Activated CD8-positive, alpha-beta memory T cell treated with anti-CD3 and anti-CD28 coated beads, Interleukin-2, amount 50 U/mL, for 4 hours (primary cell): ENCODE results near the gene NLRC3.

Experiments
- DNase-seq: peaks from one replicate; pipeline ENCODE4 v3.0.0-alpha.2; 2020

The NLRC3 gene

GRCh38 chr16:3541527-3542155, 35.6 kb downstream of the NLRC3 start:
- no peak for DNase-seq

GRCh38 chr16:3538222-3538621, 39.0 kb downstream of the NLRC3 start:
- no peak for DNase-seq

- no peak for DNase-seq
Measured at GRCh38 chr16:3536851-3537250, 40.4 kb downstream of the NLRC3 start.

DNA sequence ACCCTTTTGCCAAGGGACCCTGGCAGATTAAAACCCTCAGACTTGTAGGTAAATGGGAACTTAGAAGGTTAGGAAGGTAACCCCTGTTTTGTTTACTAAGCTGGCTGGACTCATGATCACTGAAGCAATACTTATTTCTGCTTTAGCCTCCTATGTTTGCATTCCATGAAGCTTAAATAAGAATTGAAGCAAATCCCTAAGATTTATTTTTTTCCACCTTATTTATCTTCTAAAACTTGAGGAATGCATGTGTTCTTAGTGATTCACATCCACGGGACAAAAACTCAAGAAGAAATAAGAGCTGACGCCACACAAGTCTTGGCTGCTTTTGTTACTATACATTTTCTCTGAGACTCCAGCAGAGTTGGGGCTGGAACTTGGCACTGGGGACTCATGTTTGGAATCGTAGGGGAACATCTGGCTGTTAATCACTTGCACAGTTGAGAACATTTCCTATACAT, 40.9 kb downstream of the NLRC3 start:
- DNase-seq, result no peak

- no peak for DNase-seq
Measured at GRCh38 chr16:3534126-3534525, 43.1 kb downstream of the NLRC3 start.

DNA sequence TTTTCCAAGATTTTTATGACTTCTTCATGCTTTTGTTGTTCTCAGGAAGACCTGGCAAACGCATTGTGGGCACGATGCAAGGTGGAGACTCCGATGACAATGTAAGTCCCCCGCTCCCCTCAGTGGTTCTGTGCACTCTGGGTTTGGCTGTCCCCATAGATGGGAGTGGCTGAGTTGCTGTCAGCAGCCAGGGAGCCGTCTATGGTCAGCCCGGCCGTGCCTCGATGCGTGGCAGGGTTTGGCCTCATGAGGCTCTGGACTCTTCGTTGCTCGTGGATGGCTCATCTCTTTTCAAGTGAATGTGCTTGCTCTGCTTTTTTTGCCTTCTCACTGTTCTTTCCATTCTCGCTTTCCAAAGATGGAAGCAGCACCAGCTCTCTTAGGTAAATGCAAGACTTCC, 44.5 kb downstream of the NLRC3 start:
- DNase-seq, result no peak

DNA sequence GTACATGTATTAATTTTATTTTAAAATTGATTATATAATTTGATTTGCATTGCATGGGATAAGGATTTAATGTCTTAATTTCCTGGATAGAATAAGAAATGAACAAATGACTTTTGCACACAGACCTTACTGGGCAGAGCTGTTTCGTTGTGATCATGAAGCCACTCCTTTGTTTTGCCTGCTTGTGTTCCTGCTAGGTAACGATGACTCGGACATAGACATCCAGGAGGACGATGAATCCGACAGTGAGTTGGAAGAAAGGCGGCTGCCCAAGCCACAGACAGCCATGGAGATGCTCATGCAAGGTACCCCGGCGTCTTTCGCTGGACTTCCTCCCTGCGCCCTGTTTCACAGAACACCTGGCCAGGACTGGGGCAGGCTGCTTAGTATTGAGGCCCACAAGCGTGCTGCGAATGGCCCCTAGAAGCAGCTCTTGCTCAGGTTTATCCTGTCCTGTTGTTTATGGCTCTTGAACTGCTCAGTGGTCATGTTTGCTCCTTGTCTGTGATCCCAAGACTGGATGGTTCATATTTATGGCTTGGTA, 46.8 kb downstream of the NLRC3 start:
- DNase-seq, result no peak

- DNase-seq, result no peak
Measured at GRCh38 chr16:3529175-3529574, 48.0 kb downstream of the NLRC3 start.

DNA sequence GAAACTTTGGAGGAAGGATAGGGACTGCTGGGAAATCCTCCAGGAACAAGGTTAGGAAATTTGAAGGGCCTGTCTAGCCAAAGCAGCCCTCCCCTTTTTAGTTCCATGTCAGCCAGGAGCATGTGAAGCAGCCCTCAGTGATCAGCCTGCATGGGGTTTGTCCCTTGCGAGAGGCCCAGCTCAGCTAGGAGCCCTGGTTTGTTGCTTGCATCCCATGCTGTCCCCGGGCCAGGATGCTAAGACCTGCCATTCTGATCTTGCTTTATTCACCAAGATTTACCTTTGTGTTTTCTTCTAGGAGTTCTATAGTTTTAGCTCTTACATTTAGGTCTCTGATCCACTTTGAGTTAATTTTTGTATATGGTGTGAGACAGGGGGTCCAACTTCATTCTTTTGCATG, 48.8 kb downstream of the NLRC3 start:
- no peak for DNase-seq

DNA sequence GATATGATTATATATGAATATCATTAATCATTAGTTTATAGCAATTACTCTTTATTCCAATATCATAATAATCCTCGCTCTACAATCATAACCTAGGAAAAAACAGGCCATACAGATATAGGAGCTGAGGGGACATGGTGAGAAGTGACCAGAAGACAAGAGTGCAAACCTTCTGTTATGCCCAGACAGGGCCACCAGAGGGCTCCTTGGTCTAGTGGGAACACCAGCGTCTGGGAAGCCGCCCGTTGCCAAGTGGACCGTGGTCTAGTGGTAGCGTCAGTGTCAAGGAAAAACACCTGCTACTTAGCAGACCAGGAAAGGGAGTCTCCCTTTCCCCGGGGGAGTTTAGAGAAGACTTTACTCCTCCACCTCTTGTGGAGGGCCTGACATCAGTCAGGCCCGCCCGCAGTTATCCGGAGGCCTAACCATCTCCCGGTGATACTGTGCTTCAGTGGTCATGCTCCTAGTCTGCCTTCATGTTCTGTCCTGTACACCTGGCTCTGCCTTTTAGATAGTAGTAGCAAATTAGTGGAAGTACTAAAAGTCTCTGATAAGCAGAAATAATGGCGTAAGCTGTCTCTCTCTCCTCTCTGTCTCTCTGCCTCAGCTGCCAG, 49.9 kb downstream of the NLRC3 start:
- DNase-seq, result peak; percentile 59

GRCh38 chr16:3525951-3526350, 51.3 kb downstream of the NLRC3 start:
- no peak for DNase-seq

GRCh38 chr16:3523281-3523680, 53.9 kb downstream of the NLRC3 start:
- no peak for DNase-seq

- DNase-seq, result no peak
Measured at GRCh38 chr16:3520841-3521240, 56.4 kb downstream of the NLRC3 start.

GRCh38 chr16:3520413-3520812, 56.8 kb downstream of the NLRC3 start:
- no peak for DNase-seq

DNA sequence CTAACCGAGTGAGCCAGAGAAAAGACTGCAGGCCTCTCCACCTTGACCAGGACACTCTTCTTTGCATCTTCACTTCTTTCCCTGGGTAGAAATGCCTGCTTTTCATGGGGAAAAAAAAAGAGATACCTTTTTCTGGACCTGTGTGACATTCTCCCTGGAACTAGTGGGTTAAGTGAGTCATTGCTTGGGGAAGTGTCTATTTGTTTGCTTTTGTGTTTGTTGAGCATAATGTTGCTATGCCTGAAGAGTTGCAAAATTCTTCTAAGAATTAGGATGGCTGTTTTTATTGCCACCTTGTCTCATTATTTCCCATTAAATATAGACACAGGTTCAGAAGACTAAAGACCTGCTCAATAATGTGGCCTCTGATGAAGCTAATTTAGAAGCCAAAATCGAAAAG, 57.6 kb downstream of the NLRC3 start:
- DNase-seq, result no peak

GRCh38 chr16:3518986-3519348, 58.2 kb downstream of the NLRC3 start:
- no peak for DNase-seq

GRCh38 chr16:3518292-3518985, 58.8 kb downstream of the NLRC3 start:
- DNase-seq, result no peak

- no peak for DNase-seq
Measured at GRCh38 chr16:3515897-3516296, 61.3 kb downstream of the NLRC3 start.

- no peak for DNase-seq
Measured at GRCh38 chr16:3514621-3515020, 62.6 kb downstream of the NLRC3 start.

GRCh38 chr16:3513892-3514583, 63.2 kb downstream of the NLRC3 start:
- no peak for DNase-seq

DNA sequence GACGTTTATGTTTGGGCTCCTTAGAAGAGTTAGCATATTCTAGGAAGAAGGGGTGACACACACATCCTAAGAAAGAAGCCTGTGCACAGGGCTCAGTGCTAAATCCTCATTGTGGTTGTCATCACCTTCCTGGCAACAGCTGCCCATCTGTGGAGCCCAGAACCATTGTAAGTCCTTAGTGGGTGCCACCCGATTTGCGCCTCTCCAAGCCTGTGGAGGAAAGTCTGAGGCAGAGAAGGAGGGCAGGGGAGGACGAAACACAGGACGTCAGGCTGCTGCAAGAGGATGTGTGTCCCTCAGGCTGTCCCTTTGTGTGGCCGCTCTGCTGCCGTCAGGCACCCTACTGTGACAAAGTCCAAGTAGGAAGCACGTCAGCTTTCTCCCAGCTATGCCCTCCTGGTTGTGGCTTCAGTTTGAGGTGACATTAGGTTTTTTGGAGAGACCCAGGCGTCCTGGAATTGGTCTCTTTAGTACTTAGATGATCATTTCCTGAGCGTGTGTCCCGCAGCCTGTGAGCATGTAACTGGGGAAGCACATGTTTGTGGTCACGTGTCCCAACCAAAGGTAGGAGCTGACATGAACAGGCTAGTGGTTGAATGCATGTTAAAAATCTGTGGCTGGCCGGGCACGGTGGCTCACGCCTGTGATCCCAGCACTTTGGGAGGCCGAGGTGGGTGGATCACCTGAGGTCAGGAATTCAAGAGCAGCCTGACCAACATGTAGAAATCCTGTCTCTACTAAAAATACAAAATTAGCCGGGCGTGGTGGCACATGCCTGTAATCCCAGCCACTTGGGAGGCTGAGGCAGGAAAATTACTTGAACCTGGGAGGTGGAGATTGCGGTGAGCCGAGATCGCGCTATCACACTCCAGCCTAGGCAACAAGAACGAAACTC, 65.7 kb downstream of the NLRC3 start:
- no peak for DNase-seq

DNA sequence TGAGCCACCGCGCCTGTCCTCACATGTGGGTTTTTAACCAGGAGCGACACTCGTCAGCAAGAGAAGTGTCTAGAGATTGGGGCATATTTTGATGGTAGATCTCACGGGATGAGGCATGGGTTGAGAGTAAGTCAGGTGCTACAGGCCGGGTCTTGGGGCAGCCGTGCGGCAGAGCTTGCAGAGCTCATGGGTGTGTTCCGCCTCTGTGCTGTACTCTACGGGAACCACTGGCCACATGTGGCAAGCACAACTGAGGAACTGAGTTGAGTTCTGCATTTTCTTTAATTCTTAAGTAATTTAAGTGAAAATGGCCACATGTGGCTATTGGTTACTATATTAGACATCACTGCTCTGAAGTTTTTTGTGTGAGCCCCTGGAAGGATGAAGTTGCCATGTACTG, 66.8 kb downstream of the NLRC3 start:
- DNase-seq, result no peak
